Kidney tubule cell (primary cell): ENCODE measurements around the gene FGFR3.
A peak's percentile ranks its signal among the peaks of the same experiment; 100 is the strongest.
"Not testable (repeated sequence)": the region's sequence is repeated elsewhere in the genome, so short reads cannot be mapped to it uniquely, and the experiment has no call there.

ENCODE experiments used
- DNase-seq: peaks from one replicate; pipeline ENCODE4 v3.0.0-alpha.2; 2018; ENCODE audit warnings: low spot score

FGFR3 gene

GRCh38 chr4:1819284-1819683 lies 26.2 kb downstream of the FGFR3 start:
- DNase-seq, result no peak

GRCh38 chr4:1819816-1820215 lies 26.7 kb downstream of the FGFR3 start:
- no peak for DNase-seq

GRCh38 chr4:1821679-1822567 lies 28.8 kb downstream of the FGFR3 start:
- DNase-seq, result no peak

GRCh38 chr4:1822568-1823544 lies 29.8 kb downstream of the FGFR3 start:
- no peak for DNase-seq

GRCh38 chr4:1823545-1823932 lies 30.4 kb downstream of the FGFR3 start:
- DNase-seq, result no peak

GRCh38 chr4:1824746-1825145 lies 31.7 kb downstream of the FGFR3 start:
- DNase-seq, result no peak

- DNase-seq, result no peak
These were observed 32.2 kb downstream of the FGFR3 start for GRCh38 chr4:1825326-1825725.

- no peak for DNase-seq
These were observed 33.6 kb downstream of the FGFR3 start for GRCh38 chr4:1826531-1827350.

GRCh38 chr4:1830234-1830633 lies 37.1 kb downstream of the FGFR3 start:
- no peak for DNase-seq

GRCh38 chr4:1830642-1831228 lies 37.6 kb downstream of the FGFR3 start:
- no peak for DNase-seq

- DNase-seq, result no peak
These were observed 38.2 kb downstream of the FGFR3 start for GRCh38 chr4:1831331-1831730.

- DNase-seq, result no peak
These were observed 39.6 kb downstream of the FGFR3 start for GRCh38 chr4:1832690-1833089.

- DNase-seq, result no peak
These were observed 40.4 kb downstream of the FGFR3 start for GRCh38 chr4:1833307-1834046.

GRCh38 chr4:1834047-1834775 lies 41.1 kb downstream of the FGFR3 start:
- DNase-seq, result peak; percentile 30

- DNase-seq, result not testable (repeated sequence)
These were observed 42.7 kb downstream of the FGFR3 start for GRCh38 chr4:1835836-1836235.

GRCh38 chr4:1836650-1837049 lies 43.6 kb downstream of the FGFR3 start:
- DNase-seq, result no peak

- DNase-seq, result no peak
These were observed 44.0 kb downstream of the FGFR3 start for GRCh38 chr4:1837069-1837468.

GRCh38 chr4:1839282-1839681 lies 46.2 kb downstream of the FGFR3 start:
- DNase-seq, result no peak

GRCh38 chr4:1841201-1841886 lies 48.3 kb downstream of the FGFR3 start:
- no peak for DNase-seq

GRCh38 chr4:1841887-1842210 lies 48.8 kb downstream of the FGFR3 start:
- no peak for DNase-seq
